A673 (cell line): ENCODE measurements around the gene SCO1. TPM values are rescaled to one million over a fixed set of nuclear protein-coding genes. Genes with fewer than 3 reads are reported as not detected.

Experiments used
- BruUV-seq: library from RNA; stranded (reverse); fragments of 400-500 nt; replicated peaks from 2 replicates; lab custom pipeline; 2021; lab: Mats Ljungman, UMichigan
- CTCF ChIA-PET: fragments of 300-600 bp; sonication (Branson Sonifier 250); formaldehyde crosslinking; loops from one replicate; lab custom pipeline; 2022; ENCODE audit warnings: antibody characterized with exemption; lab: Charles Lee
- POLR2A ChIA-PET: fragments of 300-600 bp; sonication (Branson Sonifier 250); formaldehyde crosslinking; loops from one replicate; lab custom pipeline; 2022; ENCODE audit warnings: antibody characterized with exemption; ENCODE audit not compliant: low non-redundant PET; lab: Charles Lee
- DNase-seq: peaks from one replicate; pipeline ENCODE4 v3.0.0-alpha.2; 2015; ENCODE audit warnings: low spot score
- H3K27ac ChIP-seq: fragments of 200-600 bp; sonication (generic); 2 replicates; pipeline ENCODE4 v1.5.1; 2016; ENCODE audit warnings: mixed run types, low read depth, mild to moderate bottlenecking, mixed read lengths, antibody characterized with exemption, low read length; ENCODE audit not compliant: poor library complexity, severe bottlenecking
- H3K27me3 ChIP-seq: fragments of 200-600 bp; sonication (generic); replicated peaks from 2 replicates; pipeline ENCODE4 v1.6.1; 2017; ENCODE audit warnings: mixed run types, low read depth, mild to moderate bottlenecking, mixed read lengths, antibody characterized with exemption, low read length; ENCODE audit not compliant: insufficient read depth, poor library complexity
- H3K36me3 ChIP-seq: fragments of 200-600 bp; sonication (generic); 2 replicates; pipeline ENCODE4 v1.6.1; 2016; ENCODE audit warnings: mixed run types, mild to moderate bottlenecking, mixed read lengths, antibody characterized with exemption, low read length; ENCODE audit not compliant: insufficient read depth, poor library complexity, severe bottlenecking
- H3K4me1 ChIP-seq: fragments of 200-600 bp; sonication (generic); 2 replicates; pipeline ENCODE4 v1.6.1; 2017; ENCODE audit warnings: mixed run types, mild to moderate bottlenecking, mixed read lengths, antibody characterized with exemption, low read length; ENCODE audit not compliant: insufficient read depth, poor library complexity, severe bottlenecking
- H3K4me3 ChIP-seq: fragments of 200-600 bp; sonication (generic); 2 replicates; pipeline ENCODE4 v1.5.1; 2016; ENCODE audit warnings: low read depth, mixed run types, mild to moderate bottlenecking, mixed read lengths, low read length; ENCODE audit not compliant: poor library complexity, severe bottlenecking
- H3K9me3 ChIP-seq: fragments of 200-600 bp; sonication (generic); 2 replicates; pipeline ENCODE4 v1.6.1; 2016; ENCODE audit warnings: mixed run types, low read depth, mild to moderate bottlenecking, mixed read lengths, antibody characterized with exemption, low read length; ENCODE audit not compliant: poor library complexity, severe bottlenecking
- CTCF ChIP-seq: fragments of 300-800, 200-600 bp; sonication (generic); conservative IDR thresholded peaks from 2 replicates; pipeline ENCODE4 v1.5.1; 2017; ENCODE audit warnings: low read depth, mild to moderate bottlenecking, antibody characterized with exemption, low read length, moderate library complexity, mixed read lengths
- EZH2 ChIP-seq: fragments of 200-600 bp; sonication (generic); IDR thresholded peaks from 2 replicates; pipeline ENCODE4 v1.6.1; 2017; ENCODE audit warnings: borderline replicate concordance, low read depth, mild to moderate bottlenecking, mixed read lengths, antibody characterized with exemption, low read length; ENCODE audit not compliant: poor library complexity, severe bottlenecking
- intact Hi-C: fragments of 100-400 bp; cut with micrococcal nuclease; formaldehyde crosslinking; loops from one replicate; pipeline ENCODE4 v1.10.0; 2022; ENCODE audit not compliant: unreplicated experiment
- total RNA-seq: library from RNA; stranded (reverse); gene quantifications from 2 replicates; pipeline ENCODE4 v1.2.3, GENCODE V29; 2021

The SCO1 gene
- total RNA-seq, 1 experiment from 2014 or later = 42.2 TPM

DNA sequence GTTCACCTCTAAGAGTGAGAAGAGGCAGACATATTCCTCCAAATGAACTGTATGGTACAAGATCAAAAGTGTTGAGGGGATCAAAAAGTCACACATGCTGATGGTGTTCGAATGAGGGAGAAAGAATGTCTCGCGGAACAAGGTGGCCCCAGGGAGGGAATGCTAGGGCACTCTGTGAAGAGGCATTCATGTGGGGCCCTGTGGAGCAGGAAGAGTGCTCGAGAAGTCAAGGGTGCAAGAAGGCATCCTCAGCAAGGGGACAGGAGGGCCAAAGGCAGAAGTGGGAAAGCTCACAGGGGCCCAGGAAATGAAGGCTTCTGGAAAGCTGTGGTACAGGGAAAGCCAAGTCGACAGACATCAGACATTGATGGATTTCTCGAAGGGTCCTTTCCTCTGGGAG, 34.1 kb downstream of the SCO1 start:
- TF ChIP-seq CTCF (no peak), EZH2 (no peak)
- CTCF ChIA-PET = no interaction called here
- intact Hi-C loops = no loop called here
- Histone ChIP-seq H3K9me3 (no peaks in the 10 kb centered on the region), H3K27me3 (no peaks in the 10 kb centered on the region), H3K4me3 (no peak overlapping the region), H3K36me3 (no peaks in the 10 kb centered on the region), H3K4me1 (no peaks in the 10 kb centered on the region), H3K27ac (no peak overlapping the region)
- no TSS peak for BruUV-seq
- no peak for DNase-seq
- POLR2A ChIA-PET = no interaction called here

- Histone ChIP-seq H3K4me1 (no peaks in the 10 kb centered on the region), H3K27ac (no peak overlapping the region), H3K4me3 (no peak overlapping the region), H3K36me3 (no peaks in the 10 kb centered on the region), H3K27me3 (no peaks in the 10 kb centered on the region), H3K9me3 (no peaks in the 10 kb centered on the region)
- intact Hi-C loops = no loop called here
- POLR2A ChIA-PET = no interaction called here
- CTCF ChIA-PET = no interaction called here
- DNase-seq = no peak
- TF ChIP-seq EZH2 (no peak), CTCF (no peak)
- no TSS peak for BruUV-seq
These were observed 35.9 kb downstream of the SCO1 start for GRCh38 chr17:10661437-10661836.

DNA sequence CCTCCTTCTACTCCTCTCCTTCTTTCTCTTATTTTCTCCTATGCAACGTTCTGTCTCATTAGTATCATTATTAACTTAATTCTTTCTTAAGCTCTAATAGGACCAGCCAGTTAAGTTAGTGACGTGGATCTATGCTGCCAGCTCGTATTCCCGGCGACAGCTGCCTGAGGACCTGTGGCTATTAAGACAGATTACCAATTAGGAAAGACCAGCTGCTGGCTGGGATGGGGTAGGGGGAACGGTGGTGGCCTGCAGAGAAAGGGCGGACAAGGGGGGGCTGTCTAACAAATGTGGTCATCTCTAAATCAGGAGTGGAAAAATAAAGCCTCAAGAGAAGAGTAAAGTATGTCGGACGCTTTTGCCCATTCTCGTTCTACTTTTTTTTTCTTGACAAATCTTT, 39.5 kb downstream of the SCO1 start:
- intact Hi-C loops = no loop called here
- POLR2A ChIA-PET = no interaction called here
- CTCF ChIA-PET = no interaction called here
- Histone ChIP-seq H3K27me3 (no peaks in the 10 kb centered on the region), H3K27ac (no peak overlapping the region), H3K36me3 (no peaks in the 10 kb centered on the region), H3K4me1 (no peaks in the 10 kb centered on the region), H3K9me3 (no peaks in the 10 kb centered on the region), H3K4me3 (no peak overlapping the region)
- no TSS peak for BruUV-seq
- TF ChIP-seq EZH2 (no peak), CTCF (no peak)
- DNase-seq = no peak
